A673 (cell line): ENCODE results near the gene CPN1. TPM values are rescaled to one million over a fixed set of nuclear protein-coding genes. Genes with fewer than 3 reads are reported as not detected.

ENCODE experiments used
- BruUV-seq: library from RNA; stranded (reverse); fragments of 400-500 nt; replicated peaks from 2 replicates; lab custom pipeline; 2021; lab: Mats Ljungman, UMichigan
- CTCF ChIA-PET: fragments of 300-600 bp; sonication (Branson Sonifier 250); formaldehyde crosslinking; loops from one replicate; lab custom pipeline; 2022; ENCODE audit warnings: antibody characterized with exemption; lab: Charles Lee
- POLR2A ChIA-PET: fragments of 300-600 bp; sonication (Branson Sonifier 250); formaldehyde crosslinking; loops from one replicate; lab custom pipeline; 2022; ENCODE audit warnings: antibody characterized with exemption; ENCODE audit not compliant: low non-redundant PET; lab: Charles Lee
- DNase-seq: peaks from one replicate; pipeline ENCODE4 v3.0.0-alpha.2; 2015; ENCODE audit warnings: low spot score
- H3K27ac ChIP-seq: fragments of 200-600 bp; sonication (generic); 2 replicates; pipeline ENCODE4 v1.5.1; 2016; ENCODE audit warnings: mixed run types, low read depth, mild to moderate bottlenecking, mixed read lengths, antibody characterized with exemption, low read length; ENCODE audit not compliant: poor library complexity, severe bottlenecking
- H3K27me3 ChIP-seq: fragments of 200-600 bp; sonication (generic); replicated peaks from 2 replicates; pipeline ENCODE4 v1.6.1; 2017; ENCODE audit warnings: mixed run types, low read depth, mild to moderate bottlenecking, mixed read lengths, antibody characterized with exemption, low read length; ENCODE audit not compliant: insufficient read depth, poor library complexity
- H3K36me3 ChIP-seq: fragments of 200-600 bp; sonication (generic); 2 replicates; pipeline ENCODE4 v1.6.1; 2016; ENCODE audit warnings: mixed run types, mild to moderate bottlenecking, mixed read lengths, antibody characterized with exemption, low read length; ENCODE audit not compliant: insufficient read depth, poor library complexity, severe bottlenecking
- H3K4me1 ChIP-seq: fragments of 200-600 bp; sonication (generic); 2 replicates; pipeline ENCODE4 v1.6.1; 2017; ENCODE audit warnings: mixed run types, mild to moderate bottlenecking, mixed read lengths, antibody characterized with exemption, low read length; ENCODE audit not compliant: insufficient read depth, poor library complexity, severe bottlenecking
- H3K4me3 ChIP-seq: fragments of 200-600 bp; sonication (generic); 2 replicates; pipeline ENCODE4 v1.5.1; 2016; ENCODE audit warnings: low read depth, mixed run types, mild to moderate bottlenecking, mixed read lengths, low read length; ENCODE audit not compliant: poor library complexity, severe bottlenecking
- H3K9me3 ChIP-seq: fragments of 200-600 bp; sonication (generic); 2 replicates; pipeline ENCODE4 v1.6.1; 2016; ENCODE audit warnings: mixed run types, low read depth, mild to moderate bottlenecking, mixed read lengths, antibody characterized with exemption, low read length; ENCODE audit not compliant: poor library complexity, severe bottlenecking
- EZH2 ChIP-seq: fragments of 200-600 bp; sonication (generic); IDR thresholded peaks from 2 replicates; pipeline ENCODE4 v1.6.1; 2017; ENCODE audit warnings: borderline replicate concordance, low read depth, mild to moderate bottlenecking, mixed read lengths, antibody characterized with exemption, low read length; ENCODE audit not compliant: poor library complexity, severe bottlenecking
- intact Hi-C: fragments of 100-400 bp; cut with micrococcal nuclease; formaldehyde crosslinking; loops from one replicate; pipeline ENCODE4 v1.10.0; 2022; ENCODE audit not compliant: unreplicated experiment
- total RNA-seq: library from RNA; stranded (reverse); gene quantifications from 2 replicates; pipeline ENCODE4 v1.2.3, GENCODE V29; 2021
- TF ChIP-seq, protein P1 (sequence below): fragments of 300-800, 200-600 bp; sonication (generic); conservative IDR thresholded peaks from 2 replicates; pipeline ENCODE4 v1.5.1; 2017; ENCODE audit warnings: low read depth, mild to moderate bottlenecking, antibody characterized with exemption, low read length, moderate library complexity, mixed read lengths

CPN1 gene
- total RNA-seq, 1 experiment from 2014 or later, result not detected

DNA sequence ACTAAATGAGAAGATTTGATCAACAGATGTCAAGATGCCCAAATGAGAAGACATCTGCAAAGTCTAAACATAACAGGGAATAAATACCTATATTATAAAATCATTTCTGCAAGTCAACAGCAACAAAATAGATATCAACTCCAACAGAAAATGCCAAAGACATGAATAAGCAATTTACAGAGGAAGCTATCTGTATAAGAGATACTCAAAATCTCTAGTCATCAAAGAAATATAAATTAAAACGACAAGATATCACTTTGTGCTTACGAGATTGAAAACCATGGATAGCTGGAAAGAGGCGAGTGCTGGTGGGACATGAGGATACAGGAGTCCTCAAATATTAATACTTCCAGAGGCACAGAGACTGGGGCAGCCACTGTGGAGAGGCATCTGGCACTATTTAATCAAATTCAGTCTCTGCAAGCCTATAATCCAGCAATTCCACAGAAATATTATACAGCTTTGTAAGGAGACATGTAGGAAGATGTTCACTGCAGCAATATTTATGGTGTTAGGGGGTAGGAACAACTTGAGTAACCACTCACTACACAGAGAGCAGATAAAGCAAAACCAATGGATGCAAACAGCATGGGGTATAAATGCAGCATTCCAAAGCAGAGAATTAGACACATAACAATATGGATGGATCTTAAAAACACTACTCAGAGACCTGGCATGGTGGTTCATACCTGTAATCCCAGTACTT, 76.7 kb downstream of the CPN1 start:
- no peaks in the 10 kb centered on the region for H3K27me3 ChIP-seq
- no peak for DNase-seq
- no TSS peak for BruUV-seq
- POLR2A ChIA-PET, result interaction anchor here (0.6 kb wide), 1 partner anchor 75 kb away, joined by 6 read pairs; no protein-coding TSS in a partner anchor
- peak overlapping the region; percentile 70 for H3K27ac ChIP-seq
- TF ChIP-seq EZH2, result no peak
- TF ChIP-seq, protein P1, sequence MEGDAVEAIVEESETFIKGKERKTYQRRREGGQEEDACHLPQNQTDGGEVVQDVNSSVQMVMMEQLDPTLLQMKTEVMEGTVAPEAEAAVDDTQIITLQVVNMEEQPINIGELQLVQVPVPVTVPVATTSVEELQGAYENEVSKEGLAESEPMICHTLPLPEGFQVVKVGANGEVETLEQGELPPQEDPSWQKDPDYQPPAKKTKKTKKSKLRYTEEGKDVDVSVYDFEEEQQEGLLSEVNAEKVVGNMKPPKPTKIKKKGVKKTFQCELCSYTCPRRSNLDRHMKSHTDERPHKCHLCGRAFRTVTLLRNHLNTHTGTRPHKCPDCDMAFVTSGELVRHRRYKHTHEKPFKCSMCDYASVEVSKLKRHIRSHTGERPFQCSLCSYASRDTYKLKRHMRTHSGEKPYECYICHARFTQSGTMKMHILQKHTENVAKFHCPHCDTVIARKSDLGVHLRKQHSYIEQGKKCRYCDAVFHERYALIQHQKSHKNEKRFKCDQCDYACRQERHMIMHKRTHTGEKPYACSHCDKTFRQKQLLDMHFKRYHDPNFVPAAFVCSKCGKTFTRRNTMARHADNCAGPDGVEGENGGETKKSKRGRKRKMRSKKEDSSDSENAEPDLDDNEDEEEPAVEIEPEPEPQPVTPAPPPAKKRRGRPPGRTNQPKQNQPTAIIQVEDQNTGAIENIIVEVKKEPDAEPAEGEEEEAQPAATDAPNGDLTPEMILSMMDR, result no peak
- H3K4me1 ChIP-seq, result peaks cover 36% of the 10 kb centered on the region
- no peaks in the 10 kb centered on the region for H3K9me3 ChIP-seq
- H3K36me3 ChIP-seq, result no peaks in the 10 kb centered on the region
- no peak overlapping the region for H3K4me3 ChIP-seq
- CTCF ChIA-PET, result no interaction called here
- intact Hi-C loops, result loop anchor here (5.0 kb wide), 1 partner anchor 158 kb away; no protein-coding TSS in a partner anchor

- CTCF ChIA-PET, result no interaction called here
- POLR2A ChIA-PET, result interaction anchor here (0.5 kb wide), 1 partner anchor 41 kb away, joined by 7 read pairs; no protein-coding TSS in a partner anchor
- intact Hi-C loops, result no loop called here
- Histone ChIP-seq H3K9me3 (no peaks in the 10 kb centered on the region), H3K27me3 (no peaks in the 10 kb centered on the region), H3K36me3 (no peaks in the 10 kb centered on the region), H3K27ac (no peak overlapping the region), H3K4me3 (no peak overlapping the region), H3K4me1 (peaks cover 47% of the 10 kb centered on the region)
- DNase-seq, result no peak
- TF ChIP-seq, protein P1, result no peak
- TF ChIP-seq EZH2, result no peak
- BruUV-seq, result no TSS peak
Observed at GRCh38 chr10:100000109-100000644, 81.5 kb downstream of the CPN1 start.

GRCh38 chr10:99999319-100000108, 82.2 kb downstream of the CPN1 start:
- no peak for DNase-seq
- H3K4me3 ChIP-seq, result no peak overlapping the region
- H3K27ac ChIP-seq, result no peak overlapping the region
- no peaks in the 10 kb centered on the region for H3K36me3 ChIP-seq
- no peaks in the 10 kb centered on the region for H3K27me3 ChIP-seq
- CTCF ChIA-PET, result no interaction called here
- POLR2A ChIA-PET, result interaction anchor here (0.5 kb wide), 1 partner anchor 40 kb away, joined by 7 read pairs; no protein-coding TSS in a partner anchor
- TF ChIP-seq, protein P1, result no peak
- no peak for TF ChIP-seq EZH2
- no peaks in the 10 kb centered on the region for H3K9me3 ChIP-seq
- peaks cover 47% of the 10 kb centered on the region for H3K4me1 ChIP-seq
- BruUV-seq, result no TSS peak
- intact Hi-C loops, result no loop called here
